ENCODE measurements around the gene SNF8.
A peak's percentile ranks its signal among the peaks of the same experiment; 100 is the strongest.

The SNF8 gene

GRCh38 chr17:48912476-48912875, 32.2 kb downstream of the SNF8 start:
- peak overlapping the region; percentile 61 for H3K27ac Mint-ChIP-seq
- peak overlapping the region; percentile 24 for H3K4me3 Mint-ChIP-seq

GRCh38 chr17:48910370-48910769, 34.3 kb downstream of the SNF8 start:
- H3K4me3 Mint-ChIP-seq = peak overlapping the region; percentile 96
- H3K27ac Mint-ChIP-seq = peak overlapping the region; percentile 98
- H3K4me1 Mint-ChIP-seq (ENCODE audit: low read depth) = peaks cover 67% of the 10 kb centered on the region
- peaks cover 23% of the 10 kb centered on the region for H3K36me3 Mint-ChIP-seq
- H3K9me3 Mint-ChIP-seq (ENCODE audit: low read depth) = no peaks in the 10 kb centered on the region
- H3K27me3 Mint-ChIP-seq = no peaks in the 10 kb centered on the region

More at GRCh38 chr17:48912476-48912875, 32.2 kb downstream of the SNF8 start:
- Mint-ChIP-seq H3K9me3 (ENCODE audit: low read depth) (no peaks in the 10 kb centered on the region), H3K27me3 (no peaks in the 10 kb centered on the region), H3K4me1 (ENCODE audit: low read depth) (peaks cover 79% of the 10 kb centered on the region), H3K36me3 (peaks cover 26% of the 10 kb centered on the region)

- peaks cover 23% of the 10 kb centered on the region for H3K36me3 Mint-ChIP-seq
- H3K4me1 Mint-ChIP-seq (ENCODE audit: low read depth) = peaks cover 61% of the 10 kb centered on the region
Observed at GRCh38 chr17:48909783-48910182, 34.9 kb downstream of the SNF8 start.

GRCh38 chr17:48908853-48909394, 35.7 kb downstream of the SNF8 start:
- Mint-ChIP-seq H3K36me3 (peaks cover 15% of the 10 kb centered on the region), H3K4me3 (peak overlapping the region; percentile 96), H3K27ac (peak overlapping the region; percentile 98), H3K4me1 (ENCODE audit: low read depth) (peaks cover 53% of the 10 kb centered on the region), H3K27me3 (no peaks in the 10 kb centered on the region), H3K9me3 (ENCODE audit: low read depth) (no peaks in the 10 kb centered on the region)

More at GRCh38 chr17:48909783-48910182, 34.9 kb downstream of the SNF8 start:
- Mint-ChIP-seq H3K27me3 (no peaks in the 10 kb centered on the region), H3K9me3 (ENCODE audit: low read depth) (no peaks in the 10 kb centered on the region), H3K4me3 (peak overlapping the region; percentile 96), H3K27ac (peak overlapping the region; percentile 98)

DNA sequence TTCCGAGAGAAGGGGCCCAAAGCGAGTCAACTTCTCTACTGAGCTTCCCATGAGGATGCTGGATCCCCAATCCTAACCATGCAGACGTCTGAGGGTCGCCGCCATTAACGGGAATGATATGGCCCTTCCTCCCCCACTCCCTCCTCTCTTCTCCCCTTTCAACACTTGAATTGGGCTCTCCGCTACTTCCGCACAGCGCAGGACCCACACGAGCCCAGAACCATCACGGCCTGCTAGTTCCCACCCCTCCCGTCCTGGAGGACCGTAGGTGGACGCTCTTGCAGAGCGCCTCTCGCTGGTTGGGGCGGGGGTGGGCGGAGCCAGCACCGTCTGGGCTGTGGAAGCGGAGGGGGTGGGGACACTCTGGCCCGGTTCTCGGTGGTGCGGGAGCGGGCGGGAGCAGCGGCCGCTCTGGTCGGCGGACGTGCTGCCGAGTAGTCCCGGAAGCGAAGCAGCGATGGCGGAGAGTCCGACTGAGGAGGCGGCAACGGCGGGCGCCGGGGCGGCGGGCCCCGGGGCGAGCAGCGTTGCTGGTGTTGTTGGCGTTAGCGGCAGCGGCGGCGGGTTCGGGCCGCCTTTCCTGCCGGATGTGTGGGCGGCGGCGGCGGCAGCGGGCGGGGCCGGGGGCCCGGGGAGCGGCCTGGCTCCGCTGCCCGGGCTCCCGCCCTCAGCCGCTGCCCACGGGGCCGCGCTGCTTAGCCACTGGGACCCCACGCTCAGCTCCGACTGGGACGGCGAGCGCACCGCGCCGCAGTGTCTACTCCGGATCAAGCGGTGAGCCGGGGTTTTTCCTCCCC, 36.4 kb downstream of the SNF8 start, which contains the start of gene UBE2Z:
TSS of gene UBE2Z (plus strand) at position 361 of the 797 bp plus-strand sequence. CDS start at position 458, 97 bp downstream.
- Mint-ChIP-seq H3K27me3 (no peaks in the 10 kb centered on the region), H3K36me3 (peaks cover 12% of the 10 kb centered on the region), H3K4me3 (peak within 1 kb of the TSS; percentile 96), H3K27ac (peak within 1 kb of the TSS; percentile 98), H3K4me1 (ENCODE audit: low read depth) (peaks cover 46% of the 10 kb centered on the region), H3K9me3 (ENCODE audit: low read depth) (no peaks in the 10 kb centered on the region)

GRCh38 chr17:48907713-48908046, 37.0 kb downstream of the SNF8 start:
- H3K4me3 Mint-ChIP-seq = peak overlapping the region; percentile 95
- peak overlapping the region; percentile 98 for H3K27ac Mint-ChIP-seq
- H3K36me3 Mint-ChIP-seq = peaks cover 10% of the 10 kb centered on the region
- no peaks in the 10 kb centered on the region for H3K27me3 Mint-ChIP-seq
- peaks cover 40% of the 10 kb centered on the region for H3K4me1 Mint-ChIP-seq (ENCODE audit: low read depth)
- H3K9me3 Mint-ChIP-seq (ENCODE audit: low read depth) = no peaks in the 10 kb centered on the region

DNA sequence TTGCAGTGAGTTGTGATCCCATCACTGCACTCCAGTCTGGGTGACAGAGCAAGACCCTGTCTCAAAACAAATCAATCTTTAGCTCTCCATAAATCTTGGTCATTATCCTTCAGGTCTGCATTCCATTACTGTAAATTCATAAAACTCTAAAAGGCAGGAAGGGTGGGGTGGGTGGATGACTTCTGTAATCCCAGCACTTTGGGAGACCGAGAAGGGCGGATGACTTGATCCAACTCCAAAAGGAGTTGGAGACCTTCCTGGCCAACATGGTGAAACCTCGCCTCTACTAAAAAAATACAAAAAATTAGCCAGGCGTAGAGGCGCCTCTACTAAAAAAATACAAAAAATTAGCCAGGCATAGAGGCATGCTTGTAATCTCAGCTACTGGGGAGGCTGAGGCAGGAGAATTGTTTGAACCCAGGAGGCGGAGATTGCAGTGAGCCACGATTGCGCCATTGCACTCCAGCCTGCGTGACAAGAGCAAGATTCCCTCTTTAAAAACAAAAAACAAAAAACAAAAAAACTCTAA, 38.6 kb downstream of the SNF8 start:
- H3K4me1 Mint-ChIP-seq (ENCODE audit: low read depth) = peaks cover 25% of the 10 kb centered on the region
- no peaks in the 10 kb centered on the region for H3K9me3 Mint-ChIP-seq (ENCODE audit: low read depth)
- H3K36me3 Mint-ChIP-seq = peaks cover 5% of the 10 kb centered on the region
- H3K27ac Mint-ChIP-seq = no peak overlapping the region
- no peaks in the 10 kb centered on the region for H3K27me3 Mint-ChIP-seq
- H3K4me3 Mint-ChIP-seq = peak overlapping the region; percentile 17

- no peaks in the 10 kb centered on the region for H3K27me3 Mint-ChIP-seq
- H3K4me1 Mint-ChIP-seq (ENCODE audit: low read depth) = peaks cover 9% of the 10 kb centered on the region
Observed at GRCh38 chr17:48904428-48904827, 40.2 kb downstream of the SNF8 start.

DNA sequence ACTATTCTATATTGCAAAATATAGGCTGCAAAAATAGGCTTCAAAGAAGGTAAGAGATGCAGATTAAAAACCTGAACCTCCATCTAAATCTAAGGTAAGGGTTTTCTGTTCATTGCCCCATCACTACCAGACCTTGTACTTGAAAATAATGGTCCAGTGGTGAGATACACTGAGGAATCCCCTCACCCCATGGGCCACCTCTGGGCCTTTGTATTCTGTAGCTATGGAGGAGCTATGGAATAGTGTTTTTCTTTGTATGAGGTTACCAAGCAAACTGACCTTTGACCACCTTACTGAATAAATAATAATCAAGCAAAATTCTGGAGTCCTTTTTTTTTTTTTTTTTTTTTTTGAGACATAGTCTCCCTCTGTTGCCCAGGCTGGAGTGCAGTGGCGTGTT, 41.2 kb downstream of the SNF8 start:
- Mint-ChIP-seq H3K27me3 (no peaks in the 10 kb centered on the region), H3K36me3 (no peaks in the 10 kb centered on the region), H3K9me3 (ENCODE audit: low read depth) (no peaks in the 10 kb centered on the region), H3K4me3 (no peak overlapping the region), H3K27ac (no peak overlapping the region), H3K4me1 (ENCODE audit: low read depth) (peaks cover 7% of the 10 kb centered on the region)

More at GRCh38 chr17:48904428-48904827, 40.2 kb downstream of the SNF8 start:
- Mint-ChIP-seq H3K36me3 (peaks cover 2% of the 10 kb centered on the region), H3K27ac (no peak overlapping the region), H3K4me3 (no peak overlapping the region), H3K9me3 (ENCODE audit: low read depth) (no peaks in the 10 kb centered on the region)

- Mint-ChIP-seq H3K4me1 (ENCODE audit: low read depth) (peaks cover 1% of the 10 kb centered on the region), H3K27ac (no peak overlapping the region), H3K27me3 (no peaks in the 10 kb centered on the region), H3K4me3 (no peak overlapping the region), H3K36me3 (peaks cover 10% of the 10 kb centered on the region), H3K9me3 (ENCODE audit: low read depth) (no peaks in the 10 kb centered on the region)
Observed at GRCh38 chr17:48901241-48901640, 43.4 kb downstream of the SNF8 start.

- Mint-ChIP-seq H3K9me3 (ENCODE audit: low read depth) (no peaks in the 10 kb centered on the region), H3K27ac (peak overlapping the region; percentile 58), H3K27me3 (no peaks in the 10 kb centered on the region), H3K36me3 (peaks cover 15% of the 10 kb centered on the region), H3K4me3 (peak overlapping the region; percentile 42), H3K4me1 (ENCODE audit: low read depth) (peaks cover 35% of the 10 kb centered on the region)
Observed at GRCh38 chr17:48894886-48895285, 49.8 kb downstream of the SNF8 start.

GRCh38 chr17:48893646-48894508, 50.8 kb downstream of the SNF8 start:
- peaks cover 35% of the 10 kb centered on the region for H3K4me1 Mint-ChIP-seq (ENCODE audit: low read depth)
- peaks cover 15% of the 10 kb centered on the region for H3K36me3 Mint-ChIP-seq
- H3K27me3 Mint-ChIP-seq = no peaks in the 10 kb centered on the region
- peak overlapping the region; percentile 94 for H3K4me3 Mint-ChIP-seq
- peak overlapping the region; percentile 97 for H3K27ac Mint-ChIP-seq
- H3K9me3 Mint-ChIP-seq (ENCODE audit: low read depth) = no peaks in the 10 kb centered on the region

DNA sequence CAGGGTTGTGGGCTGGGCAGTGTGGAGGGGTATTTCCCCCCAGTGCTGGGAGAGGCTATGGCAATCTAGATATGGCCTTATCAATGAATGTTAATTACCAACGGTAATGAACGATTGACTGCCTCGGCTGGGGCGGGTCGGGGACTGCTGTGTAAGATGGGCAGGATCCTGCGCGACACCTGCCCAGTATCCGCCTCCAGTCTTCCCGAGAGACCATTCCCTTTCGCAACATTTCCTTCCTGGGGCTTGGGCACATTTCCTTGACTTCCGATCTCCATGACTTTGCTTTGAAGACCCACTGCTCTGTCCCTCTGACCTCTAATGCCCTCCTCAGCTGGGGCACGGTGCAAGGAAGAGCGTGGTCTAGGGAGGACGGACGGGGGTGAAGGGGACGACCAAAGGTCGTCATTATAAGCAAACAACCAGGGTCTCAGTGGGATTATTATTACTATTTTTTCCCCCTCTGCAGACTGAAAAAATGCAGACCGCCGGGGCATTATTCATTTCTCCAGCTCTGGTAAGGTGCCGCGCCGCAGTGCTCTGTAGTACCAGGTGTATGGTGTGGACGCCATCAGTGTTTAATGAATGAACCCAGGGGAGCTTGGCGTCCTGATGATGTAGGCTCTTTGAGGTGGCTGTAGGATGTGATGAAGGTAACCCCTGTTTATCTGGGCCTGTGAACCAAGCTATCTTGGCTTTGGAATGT, 51.5 kb downstream of the SNF8 start:
- Mint-ChIP-seq H3K4me3 (peak overlapping the region; percentile 94), H3K36me3 (peaks cover 12% of the 10 kb centered on the region)

GRCh38 chr17:48890086-48890485, 54.6 kb downstream of the SNF8 start:
- H3K27me3 Mint-ChIP-seq = no peaks in the 10 kb centered on the region
- H3K4me3 Mint-ChIP-seq = no peak overlapping the region
- H3K36me3 Mint-ChIP-seq = peaks cover 5% of the 10 kb centered on the region
- no peak overlapping the region for H3K27ac Mint-ChIP-seq
- H3K4me1 Mint-ChIP-seq (ENCODE audit: low read depth) = peaks cover 26% of the 10 kb centered on the region
- no peaks in the 10 kb centered on the region for H3K9me3 Mint-ChIP-seq (ENCODE audit: low read depth)

More for the DNA sequence above, 51.5 kb downstream of the SNF8 start:
- Mint-ChIP-seq H3K4me1 (ENCODE audit: low read depth) (peaks cover 35% of the 10 kb centered on the region), H3K27ac (peak overlapping the region; percentile 97), H3K9me3 (ENCODE audit: low read depth) (no peaks in the 10 kb centered on the region), H3K27me3 (no peaks in the 10 kb centered on the region)

Measured in activated naive CD8-positive, alpha-beta T cell (primary cell).